HepG2 (cell line): ENCODE results near the gene GORASP2. TPM values are rescaled to one million over a fixed set of nuclear protein-coding genes. Genes with fewer than 3 reads are reported as not detected.
A peak's percentile ranks its signal among the peaks of the same experiment; 100 is the strongest.
"Not testable (repeated sequence)": the region's sequence is repeated elsewhere in the genome, so short reads cannot be mapped to it uniquely, and the experiment has no call there.

ENCODE experiments used
- ATAC-seq: fragments of 200-7000 bp; cut with Tn5 transposase; 3 replicates; pipeline ENCODE4 v1.9.1; 2020; ENCODE audit warnings: mild to moderate bottlenecking, moderate library complexity
- BruUV-seq: library from RNA; stranded (reverse); fragments of 400-500 nt; replicated peaks from 2 replicates; lab custom pipeline; 2021; lab: Mats Ljungman, UMichigan
- CTCF ChIA-PET: fragments of 300-600 bp; formaldehyde crosslinking; extraction: SDS; loops from one replicate; lab custom pipeline; 2021; ENCODE audit warnings: low total read pairs, inconsistent platforms, low intra/inter-chr PET ratio; lab: Yijun Ruan, JAX
- POLR2A ChIA-PET: fragments of 350-600 bp; sonication (Branson Sonifier 250); formaldehyde crosslinking; loops from one replicate; lab custom pipeline; 2020; ENCODE audit warnings: antibody characterized with exemption, inconsistent platforms; lab: Yijun Ruan, JAX
- DNase-seq: peaks from one replicate; pipeline ENCODE4 v3.0.0-alpha.2; 2015; ENCODE audit warnings: low spot score
- FAIRE-seq: peaks from 3 replicates; lab custom pipeline; 2011; peaks lifted over from hg19 to GRCh38; lab: Jason Lieb, UNC
- H2AFZ ChIP-seq: one replicate; pipeline ENCODE4 v1.6.1; 2011; ENCODE audit warnings: low read length, inconsistent platforms
- H3K27ac ChIP-seq: fragments of 300-600 bp; 3 replicates; pipeline ENCODE4 v1.8.0; 2011; ENCODE audit warnings: mixed run types, mild to moderate bottlenecking, mixed read lengths, low read length, inconsistent platforms; ENCODE audit not compliant: insufficient read depth; ENCODE audit errors: extremely low read length
- H3K27me3 ChIP-seq, 2 experiments: fragments of 200-600 bp in 1 of 2; 2 replicates in 1 of 2; 3 replicates in 1 of 2; pipeline versions ENCODE4 v1.6.0 to v1.8.0; 2011; ENCODE audit warnings: low read length in 2 of 2, mild to moderate bottlenecking in 2 of 2, moderate library complexity in 2 of 2, inconsistent platforms in 1 of 2; ENCODE audit not compliant: insufficient read depth in 2 of 2, control insufficient read depth in 1 of 2
- H3K36me3 ChIP-seq, 2 experiments: fragments of 200-600 bp in 1 of 2; replicated peaks in 1 of 2; 2 replicates in 1 of 2; 3 replicates in 1 of 2; pipeline versions ENCODE4 v1.5.1 to v1.8.0; 2011; ENCODE audit warnings: low read length in 2 of 2, inconsistent platforms in 1 of 2; ENCODE audit not compliant: insufficient read depth in 2 of 2, control insufficient read depth in 1 of 2
- H3K4me1 ChIP-seq: 2 replicates; pipeline ENCODE4 v1.5.1; 2012; ENCODE audit warnings: low read length, inconsistent platforms; ENCODE audit not compliant: insufficient read depth
- H3K4me2 ChIP-seq: 2 replicates; pipeline ENCODE4 v1.6.0; 2011; ENCODE audit warnings: low read depth, low read length, inconsistent platforms
- H3K4me3 ChIP-seq, 3 experiments: fragments of 200-600 bp in 1 of 3; sonication (generic), shearing (Covaris generic) in 1 of 3; replicated peaks in 1 of 3; 2 replicates each; pipeline ENCODE4 v1.5.1; 2011 to 2016; ENCODE audit warnings: low read length in 3 of 3, inconsistent platforms in 2 of 3, low read depth in 2 of 3, mild to moderate bottlenecking in 2 of 3, control low read depth in 1 of 3, mixed read lengths in 1 of 3; ENCODE audit not compliant: insufficient read depth in 1 of 3
- H3K79me2 ChIP-seq: one replicate; pipeline ENCODE4 v1.6.1; 2011; ENCODE audit warnings: low read length, inconsistent platforms; ENCODE audit not compliant: insufficient read depth
- H3K9ac ChIP-seq: 2 replicates; pipeline ENCODE4 v1.6.0; 2011; ENCODE audit warnings: mild to moderate bottlenecking, low read depth, low read length, inconsistent platforms; ENCODE audit not compliant: insufficient read depth
- H3K9me3 ChIP-seq: 2 replicates; pipeline ENCODE4 v1.5.1; 2012; ENCODE audit warnings: mild to moderate bottlenecking, low read length
- H4K20me1 ChIP-seq: 2 replicates; pipeline ENCODE4 v1.6.0; 2011; ENCODE audit warnings: inconsistent platforms, mild to moderate bottlenecking, low read length, moderate library complexity; ENCODE audit not compliant: insufficient read depth
- BCL6 ChIP-seq: IDR thresholded peaks from 2 replicates; pipeline ENCODE4 v1.6.1; 2016; ENCODE audit warnings: missing genetic modification reagents, missing compliant biosample characterization
- CEBPG ChIP-seq: IDR thresholded peaks from 2 replicates; pipeline ENCODE4 v1.6.1; 2016
- CREB1 ChIP-seq, 2 experiments: fragments of 450-650 bp in 1 of 2; IDR thresholded peaks; 2 replicates each; pipeline ENCODE4 v1.6.1; 2016 to 2017; ENCODE audit warnings: control low read depth in 1 of 2, mild to moderate bottlenecking in 1 of 2, missing compliant biosample characterization in 1 of 2, missing genetic modification characterization in 1 of 2
- ERF ChIP-seq: IDR thresholded peaks from 2 replicates; pipeline ENCODE4 v1.6.1; 2018; ENCODE audit warnings: missing biosample characterization, missing genetic modification reagents
- ETV5 ChIP-seq: IDR thresholded peaks from 2 replicates; pipeline ENCODE4 v1.6.1; 2018; ENCODE audit warnings: missing biosample characterization, missing genetic modification reagents, inconsistent platforms, borderline replicate concordance
- FOXK1 ChIP-seq: sonication (generic); formaldehyde crosslinking; IDR thresholded peaks from 2 replicates; pipeline ENCODE4 v1.4.0; 2020; ENCODE audit warnings: low read depth, missing genetic modification reagents, borderline replicate concordance
- FOXK2 ChIP-seq: fragments of 450-650 bp; IDR thresholded peaks from 2 replicates; pipeline ENCODE4 v1.6.1; 2016
- FOXO1 ChIP-seq: sonication (generic); formaldehyde crosslinking; IDR thresholded peaks from 2 replicates; pipeline ENCODE4 v1.4.0; 2020; ENCODE audit warnings: missing genetic modification reagents
- GATAD2A ChIP-seq: IDR thresholded peaks from 2 replicates; pipeline ENCODE4 v1.6.1; 2016
- HDAC2 ChIP-seq: sonication (generic); formaldehyde crosslinking; IDR thresholded peaks from 2 replicates; pipeline ENCODE4 v1.4.0; 2020; ENCODE audit warnings: missing genetic modification reagents
- HNF1B ChIP-seq: sonication (generic); formaldehyde crosslinking; IDR thresholded peaks from 2 replicates; pipeline ENCODE4 v1.5.1; 2020; ENCODE audit warnings: mild to moderate bottlenecking, moderate library complexity, missing genetic modification reagents
- IKZF5 ChIP-seq: IDR thresholded peaks from 2 replicates; pipeline ENCODE4 v1.6.1; 2018; ENCODE audit warnings: missing genetic modification reagents, mild to moderate bottlenecking, missing compliant biosample characterization
- RXRB ChIP-seq: IDR thresholded peaks from 2 replicates; pipeline ENCODE4 v1.6.1; 2016; ENCODE audit warnings: borderline replicate concordance, missing genetic modification reagents, missing compliant biosample characterization
- SALL1 ChIP-seq: sonication (generic); formaldehyde crosslinking; IDR thresholded peaks from 2 replicates; pipeline ENCODE4 v1.8.0; 2022; ENCODE audit warnings: mild to moderate bottlenecking, missing genetic modification reagents
- SAP130 ChIP-seq: IDR thresholded peaks from 2 replicates; pipeline ENCODE4 v1.6.1; 2016; ENCODE audit warnings: low read depth
- SETDB1 ChIP-seq: sonication (generic); formaldehyde crosslinking; IDR thresholded peaks from 2 replicates; pipeline ENCODE4 v1.5.1; 2020; ENCODE audit warnings: missing genetic modification reagents, mild to moderate bottlenecking, borderline replicate concordance
- SP5 ChIP-seq: IDR thresholded peaks from 2 replicates; pipeline ENCODE4 v1.6.1; 2016; ENCODE audit warnings: low read depth, borderline replicate concordance
- ZFY ChIP-seq: sonication (generic); formaldehyde crosslinking; IDR thresholded peaks from 2 replicates; pipeline ENCODE4 v1.4.0; 2020; ENCODE audit warnings: missing genetic modification reagents
- ZNF317 ChIP-seq: sonication (generic); formaldehyde crosslinking; IDR thresholded peaks from 2 replicates; pipeline ENCODE4 v1.5.0; 2020; ENCODE audit warnings: mild to moderate bottlenecking, missing genetic modification reagents
- ZNF331 ChIP-seq: sonication (generic); formaldehyde crosslinking; IDR thresholded peaks from 2 replicates; pipeline ENCODE4 v1.4.0; 2020; ENCODE audit warnings: missing genetic modification reagents
- ZNF501 ChIP-seq: sonication (generic); formaldehyde crosslinking; IDR thresholded peaks from 2 replicates; pipeline ENCODE4 v1.5.1; 2020; ENCODE audit warnings: mild to moderate bottlenecking, moderate library complexity, missing genetic modification reagents
- ZNF710 ChIP-seq: sonication (generic); formaldehyde crosslinking; IDR thresholded peaks from 2 replicates; pipeline ENCODE4 v1.5.0; 2020; ENCODE audit warnings: mild to moderate bottlenecking, missing genetic modification reagents, borderline replicate concordance
- WGBS: methylation state at CpG from one replicate; pipeline ENCODE4 v1.1.6; 2017; ENCODE audit warnings: low lambda C conversion rate; 5-methylcytosine and 5-hydroxymethylcytosine counted together
- in situ Hi-C: cut with HindIII; loops from 2 replicates; pipeline ENCODE4 v1.10.0; 2017; ENCODE audit warnings: low pct_unique_long_range_greater_than_20kb; ENCODE audit not compliant: extremely low pct_ligation_motif_present
- intact Hi-C: fragments of 100-400 bp; cut with micrococcal nuclease; formaldehyde crosslinking; loops from one replicate; pipeline ENCODE4 v1.10.0; 2022; ENCODE audit not compliant: unreplicated experiment
- polyA plus RNA-seq, 8 experiments: library from polyadenylated mRNA; depleted of rRNA in 3 of 8; stranded (reverse) in 7 of 8; unstranded in 1 of 8; fragments of >200 nt; fragmentation: Illumina TruSeq in 4 of 8; extraction: Trizol in 4 of 8; gene quantifications; 2 replicates each; pipeline versions ENCODE4 v1.2.1 to v1.2.3, GENCODE V29; 2011 to 2016; ENCODE audit warnings: low read depth in 4 of 8, missing spikeins in 1 of 8, mixed read lengths in 1 of 8; ENCODE audit not compliant: insufficient read depth in 1 of 8
- total RNA-seq, 5 experiments: library from RNA; depleted of rRNA; stranded (reverse); fragments of >200 nt; fragmentation: Illumina TruSeq; extraction: Trizol; gene quantifications; 2 replicates each; pipeline ENCODE4 v1.2.3, GENCODE V29; 2016; ENCODE audit warnings: low read depth in 1 of 5

The GORASP2 gene
- total and polyA plus RNA-seq, 2 of the 13 experiments (the other 11 are each of a cell fraction or from before 2014, with no cell fraction given) = 103 to 239 TPM

- FAIRE-seq (peak; percentile 84), DNase-seq (peak; percentile 84), ATAC-seq (peak; percentile 91)
- in situ Hi-C loops; CTCF ChIA-PET; H4K20me1 ChIP-seq; H3K79me2 ChIP-seq; H2AFZ ChIP-seq; H3K4me3 ChIP-seq; BruUV-seq; H3K9ac ChIP-seq; intact Hi-C loops; H3K27me3 ChIP-seq; H3K36me3 ChIP-seq; TF ChIP-seq CREB1 (IDR thresholded peaks at IDR 0.05): not testable (repeated sequence)
- 43% methylated on average over 2 of the region's 2 CpGs for WGBS
- Histone ChIP-seq H3K4me2 (peak overlapping the region; percentile 43; the same call in 1 of the 2 replicates), H3K4me1 (peaks cover 27% of the 10 kb centered on the region), H3K27ac (peak overlapping the region; percentile 43), H3K9me3 (peaks cover 15% of the 10 kb centered on the region)
- POLR2A ChIA-PET = interaction anchor here (0.9 to 1.1 kb wide), 2 partner anchors 8 to 237 kb away, joined by 3 read pairs; no protein-coding TSS in a partner anchor
- peak; percentile 75 for TF ChIP-seq SAP130 (CRISPR knock-in tag)
- peak; percentile 63 for TF ChIP-seq ERF (CRISPR knock-in tag)
- peak; percentile 30; the same call in 1 of the 2 replicates for TF ChIP-seq SALL1 (CRISPR knock-in tag)
- peak; percentile 61; the same call in 1 of the 2 replicates for TF ChIP-seq FOXO1 (CRISPR knock-in tag)
- TF ChIP-seq ZNF710 (CRISPR knock-in tag) = peak; percentile 85
- 0 out of 2 replicates have a peak, but pooled peaks have one; percentile 31 for TF ChIP-seq ZNF317 (CRISPR knock-in tag)
- TF ChIP-seq RXRB (CRISPR knock-in tag) = peak; percentile 33; the same call in 1 of the 2 replicates
- TF ChIP-seq SP5 (CRISPR knock-in tag) = peak; percentile 59; the same call in 1 of the 2 replicates
- TF ChIP-seq ZNF331 (CRISPR knock-in tag) = peak; percentile 34; the same call in 1 of the 2 replicates
- peak; percentile 68; the same call in 1 of the 2 replicates for TF ChIP-seq GATAD2A (CRISPR knock-in tag)
- TF ChIP-seq FOXK2 = peak; percentile 61; the same call in 1 of the 2 replicates
- TF ChIP-seq BCL6 (CRISPR knock-in tag) = peak; percentile 40
- TF ChIP-seq FOXK1 (CRISPR knock-in tag) = 0 out of 2 replicates have a peak, but pooled peaks have one; percentile 53
- TF ChIP-seq ZNF501 (CRISPR knock-in tag) = peak; percentile 56; the same call in 1 of the 2 replicates
- peak; percentile 28; the same call in 1 of the 2 replicates for TF ChIP-seq ETV5
- peak; percentile 41; the same call in 1 of the 2 replicates for TF ChIP-seq ZFY (CRISPR knock-in tag)
- peak; percentile 52; the same call in 1 of the 2 replicates for TF ChIP-seq IKZF5 (CRISPR knock-in tag)
- 0 out of 2 replicates have a peak, but pooled peaks have one; percentile 74 for TF ChIP-seq SETDB1 (CRISPR knock-in tag)
- TF ChIP-seq HDAC2 (CRISPR knock-in tag) = peak; percentile 29; the same call in 1 of the 2 replicates
- TF ChIP-seq HNF1B (CRISPR knock-in tag) = peak; percentile 79
- peak; percentile 57; the same call in 1 of the 2 replicates for TF ChIP-seq CEBPG
- TF ChIP-seq CREB1 (CRISPR knock-in tag; IDR thresholded peaks at IDR 0.05) = peak; percentile 45; the same call in 1 of the 2 replicates
These were observed 7.2 kb upstream of the GORASP2 start for GRCh38 chr2:170921873-170922272.
